Kidney (tissue), 14 donors: Measurements from ENCODE around the gene ARHGEF7. TPM values are rescaled to one million over a fixed set of nuclear protein-coding genes. Genes with fewer than 3 reads are reported as not detected.

Experiments
- DNase-seq, 5 donors: peaks; one replicate each; pipeline ENCODE4 v3.0.0-alpha.2; 2013 to 2020
- FAIRE-seq: peaks from 2 replicates; lab custom pipeline; 2012; peaks lifted over from hg19 to GRCh38; lab: Jason Lieb, UNC
- H3K27ac ChIP-seq, 2 donors: one replicate each; pipeline ENCODE4 v1.7.0; 2013; ENCODE audit warnings: low read depth in 2 of 2, low read length in 2 of 2, inconsistent platforms in 1 of 2
- H3K27me3 ChIP-seq: one replicate; pipeline ENCODE4 v1.7.1; 2013; ENCODE audit warnings: low read length, inconsistent platforms; ENCODE audit not compliant: control insufficient read depth, insufficient read depth
- H3K36me3 ChIP-seq, 3 donors: one replicate each; pipeline versions ENCODE4 v1.7.0 to v1.7.1; 2013; ENCODE audit warnings: low read length in 3 of 3, control low read depth in 1 of 3, inconsistent platforms in 1 of 3; ENCODE audit not compliant: insufficient read depth in 3 of 3, control insufficient read depth in 2 of 3
- H3K4me1 ChIP-seq, 3 donors: one replicate each; pipeline versions ENCODE4 v1.7.0 to v1.7.1; 2013; ENCODE audit warnings: low read length in 3 of 3, inconsistent platforms in 1 of 3, low read depth in 1 of 3; ENCODE audit not compliant: control insufficient read depth in 2 of 3, insufficient read depth in 2 of 3
- H3K4me3 ChIP-seq, 3 donors: one replicate each; pipeline versions ENCODE4 v1.7.0 to v1.8.1; 2013; ENCODE audit warnings: low read length in 3 of 3, control low read depth in 1 of 3, inconsistent platforms in 1 of 3
- H3K9ac ChIP-seq, 3 donors: one replicate each; pipeline versions ENCODE4 v1.7.0 to v1.7.1; 2013; ENCODE audit warnings: low read length in 3 of 3, control low read depth in 1 of 3, inconsistent platforms in 1 of 3
- H3K9me3 ChIP-seq, 3 donors: one replicate each; pipeline versions ENCODE4 v1.7.0 to v1.7.1; 2013; ENCODE audit warnings: low read length in 3 of 3, control low read depth in 1 of 3, inconsistent platforms in 1 of 3; ENCODE audit not compliant: control insufficient read depth in 2 of 3, insufficient read depth in 1 of 3
- intact Hi-C: fragments of 100-400 bp; cut with DNase I; formaldehyde crosslinking; loops from one replicate; pipeline ENCODE4 v1.11.1; 2022
- polyA plus RNA-seq: library from polyadenylated mRNA; stranded (reverse); fragments of 350-450 nt; fragmentation: Illumina TruSeq; extraction: RNeasy Lipid Tissue Mini Kit (QIAGEN cat#74804); gene quantifications from one replicate; pipeline ENCODE4 v1.2.3, GENCODE V29; 2014; ENCODE audit warnings: low read depth, low replicate concordance; ENCODE audit not compliant: insufficient read depth
- total RNA-seq: library from RNA; stranded (reverse); fragmentation: NEBNext Ultra II Directional; extraction: Animal tissue kit (Norgen Biotek cat#: 25700); gene quantifications from one replicate; pipeline ENCODE4 v1.2.1, GENCODE V29; 2021
- TF ChIP-seq, protein P1 (sequence below): IDR thresholded peaks from 3 replicates; pipeline ENCODE4 v1.5.1; 2012; ENCODE audit warnings: mild to moderate bottlenecking, moderate library complexity, borderline replicate concordance; ENCODE audit not compliant: insufficient read depth; ENCODE audit errors: extremely low read depth
- donor health status: control.
- donor health status: control.
- donor health status: control.
- donor health status: control.
- donor health status: control.
- donor health status: DM: yes; HTN: yes; CAD: no.
- donor health status: Normal renal cell carcinoma (clear cell type).

The ARHGEF7 gene
- total and polyA plus RNA-seq, 2 donors from 2014 or later, result 17.9 to 56.4 TPM

DNA sequence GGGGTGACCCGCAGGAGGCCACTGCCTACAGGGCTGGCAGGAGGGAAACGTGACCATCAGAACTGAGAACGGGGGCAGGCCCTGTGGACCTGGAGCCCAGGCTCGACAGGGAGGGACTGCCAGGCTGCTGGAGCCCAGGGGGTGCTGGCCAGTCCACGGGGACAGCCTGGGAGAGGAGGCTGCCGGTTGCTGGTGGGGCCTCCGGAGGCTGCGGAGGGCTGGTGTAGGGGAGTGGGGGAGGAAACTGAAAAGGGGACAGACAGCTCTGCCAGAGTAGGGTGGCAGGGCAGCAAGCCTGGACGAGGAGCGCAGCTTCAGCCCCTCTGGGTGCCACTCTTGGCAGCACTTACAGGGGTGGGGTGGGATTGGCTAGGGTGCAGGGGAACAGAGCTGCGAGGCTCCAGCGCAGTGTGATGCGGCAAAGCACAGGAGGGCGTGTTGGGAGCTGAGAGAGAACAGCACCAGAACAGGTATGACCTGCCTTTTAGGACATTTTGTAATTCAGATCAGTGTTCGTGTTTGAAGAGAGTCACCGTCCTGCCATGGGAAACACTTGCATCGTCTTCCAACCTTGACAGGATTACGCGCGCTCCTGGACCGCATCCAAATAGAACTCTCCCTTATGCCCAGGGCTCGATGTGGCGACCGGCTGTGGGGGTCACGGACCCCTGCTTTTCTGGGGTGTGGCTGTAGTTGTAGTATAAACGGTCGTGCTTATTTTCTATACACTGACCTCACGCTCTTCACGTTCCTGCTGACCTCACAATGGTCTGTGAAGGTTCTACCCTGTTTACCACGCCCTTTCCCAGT, 19.9 kb upstream of the ARHGEF7 start:
- DNase-seq (peak in 1 of 5 donors; percentile 37), FAIRE-seq (no peak)
- no peak overlapping the region for H3K4me3 ChIP-seq
- no peaks in the 10 kb centered on the region for H3K9me3 ChIP-seq
- intact Hi-C loops, result no loop called here
- H3K4me1 ChIP-seq, result no peaks in the 10 kb centered on the region
- no peaks in the 10 kb centered on the region for H3K36me3 ChIP-seq
- H3K27me3 ChIP-seq, result peaks cover 2% of the 10 kb centered on the region
- no peak overlapping the region for H3K9ac ChIP-seq
- H3K27ac ChIP-seq, result no peak overlapping the region
- TF ChIP-seq, protein P1, sequence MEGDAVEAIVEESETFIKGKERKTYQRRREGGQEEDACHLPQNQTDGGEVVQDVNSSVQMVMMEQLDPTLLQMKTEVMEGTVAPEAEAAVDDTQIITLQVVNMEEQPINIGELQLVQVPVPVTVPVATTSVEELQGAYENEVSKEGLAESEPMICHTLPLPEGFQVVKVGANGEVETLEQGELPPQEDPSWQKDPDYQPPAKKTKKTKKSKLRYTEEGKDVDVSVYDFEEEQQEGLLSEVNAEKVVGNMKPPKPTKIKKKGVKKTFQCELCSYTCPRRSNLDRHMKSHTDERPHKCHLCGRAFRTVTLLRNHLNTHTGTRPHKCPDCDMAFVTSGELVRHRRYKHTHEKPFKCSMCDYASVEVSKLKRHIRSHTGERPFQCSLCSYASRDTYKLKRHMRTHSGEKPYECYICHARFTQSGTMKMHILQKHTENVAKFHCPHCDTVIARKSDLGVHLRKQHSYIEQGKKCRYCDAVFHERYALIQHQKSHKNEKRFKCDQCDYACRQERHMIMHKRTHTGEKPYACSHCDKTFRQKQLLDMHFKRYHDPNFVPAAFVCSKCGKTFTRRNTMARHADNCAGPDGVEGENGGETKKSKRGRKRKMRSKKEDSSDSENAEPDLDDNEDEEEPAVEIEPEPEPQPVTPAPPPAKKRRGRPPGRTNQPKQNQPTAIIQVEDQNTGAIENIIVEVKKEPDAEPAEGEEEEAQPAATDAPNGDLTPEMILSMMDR, result no peak

DNA sequence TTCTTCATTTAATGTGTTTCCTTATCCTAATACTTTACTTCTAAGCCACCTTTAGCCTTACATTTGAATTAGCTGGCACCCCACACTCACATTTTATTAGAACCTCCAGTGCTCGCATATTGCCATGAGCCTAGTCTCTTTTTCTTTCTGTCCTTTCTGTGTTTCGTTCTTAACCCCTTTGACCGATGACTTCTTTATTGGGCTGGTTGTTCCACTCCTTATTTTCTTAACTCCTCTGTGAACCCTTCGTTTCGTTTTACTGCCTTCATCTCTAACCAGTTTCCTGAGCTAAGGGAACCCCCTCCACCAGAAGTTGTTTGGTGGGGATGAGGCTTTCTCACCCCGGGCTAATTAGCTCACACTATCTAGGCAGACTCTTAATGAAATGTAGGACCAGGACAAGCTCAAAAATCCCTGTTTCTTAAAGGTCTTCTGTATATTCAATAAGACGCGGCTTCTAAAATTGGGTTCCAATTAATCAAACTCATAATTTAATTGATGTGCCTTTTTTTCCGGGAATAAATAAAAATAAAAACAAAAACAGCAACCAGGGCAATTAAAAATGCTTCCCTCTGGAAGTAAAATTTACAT, 19.1 kb upstream of the ARHGEF7 start:
- H3K9ac ChIP-seq, result no peak overlapping the region
- H3K36me3 ChIP-seq, result no peaks in the 10 kb centered on the region
- intact Hi-C loops, result no loop called here
- no peaks in the 10 kb centered on the region for H3K4me1 ChIP-seq
- H3K4me3 ChIP-seq, result no peak overlapping the region
- DNase-seq, result peak in 2 of 5 donors; percentile 36 to 69
- no peak for FAIRE-seq
- TF ChIP-seq, protein P1, result no peak
- H3K9me3 ChIP-seq, result no peaks in the 10 kb centered on the region
- H3K27ac ChIP-seq, result no peak overlapping the region
- peaks cover 2% of the 10 kb centered on the region for H3K27me3 ChIP-seq

DNA sequence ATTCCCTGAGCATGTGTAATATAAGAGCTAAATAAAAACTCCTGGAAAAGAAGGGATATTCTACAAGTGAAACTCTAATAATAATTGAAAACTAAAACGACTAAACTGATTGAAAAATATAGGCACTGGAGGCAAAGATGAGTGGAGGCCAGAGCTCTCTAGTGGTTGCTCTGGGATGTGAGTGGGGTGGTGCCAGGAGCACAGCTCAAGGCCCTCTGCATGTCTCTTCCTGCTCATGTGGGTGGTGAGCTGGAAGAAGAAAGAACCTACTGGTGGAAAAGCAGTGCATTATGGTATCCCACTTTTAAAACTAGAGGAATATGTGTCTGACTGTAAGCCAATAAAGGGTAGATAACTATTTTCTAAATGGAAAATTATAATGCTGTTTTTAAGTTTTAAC, 15.8 kb upstream of the ARHGEF7 start:
- no peak for FAIRE-seq

More for the DNA sequence above, 15.8 kb upstream of the ARHGEF7 start:
- no peak for DNase-seq
- Histone ChIP-seq H3K27me3 (peaks cover 2% of the 10 kb centered on the region), H3K4me1 (no peaks in the 10 kb centered on the region), H3K9me3 (no peaks in the 10 kb centered on the region), H3K27ac (no peak overlapping the region), H3K36me3 (no peaks in the 10 kb centered on the region), H3K4me3 (no peak overlapping the region), H3K9ac (no peak overlapping the region)
- TF ChIP-seq, protein P1, result no peak
- intact Hi-C loops, result no loop called here
